GM19468 (cell line): ENCODE data around the gene DENND2A.
"Not testable (repeated sequence)": the region's sequence is repeated elsewhere in the genome, so short reads cannot be mapped to it uniquely, and the experiment has no call there.

Source experiments
- ATAC-seq: cut with Tn5 transposase; IDR thresholded peaks from one replicate; pipeline ENCODE4 v1.9.1; 2021; ENCODE audit warnings: mild to moderate bottlenecking, moderate library complexity, moderate number of reproducible peaks; ENCODE audit not compliant: unreplicated experiment; ENCODE audit errors: extremely low read depth

Gene DENND2A

GRCh38 chr7:140557069-140557468 lies 83.5 kb downstream of the DENND2A start:
- ATAC-seq: no peak

- not testable (repeated sequence) for ATAC-seq
Measured at GRCh38 chr7:140553236-140553635, 87.4 kb downstream of the DENND2A start.

DNA sequence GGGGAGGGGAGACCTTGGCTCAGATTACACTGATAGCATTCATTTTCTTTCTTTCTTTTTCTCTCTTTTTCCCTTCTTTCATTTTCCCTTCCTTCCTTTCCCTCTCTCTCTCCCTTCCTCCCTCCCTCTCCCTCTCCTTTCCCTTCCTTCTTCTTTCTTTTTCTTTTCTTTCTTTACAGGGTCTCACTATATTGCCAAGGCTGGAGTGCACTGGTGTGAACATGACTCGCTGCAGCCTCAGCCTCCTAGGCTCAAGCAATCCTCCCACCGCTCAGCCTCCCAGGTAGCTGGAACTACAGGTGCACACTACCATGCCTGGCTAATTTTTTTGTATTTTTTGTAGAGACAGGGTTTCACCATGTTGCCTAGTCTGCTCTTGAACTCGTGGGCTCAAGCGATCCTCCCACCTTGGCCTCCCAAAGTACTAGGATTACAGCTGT lies 88.4 kb downstream of the DENND2A start:
- no peak for ATAC-seq

GRCh38 chr7:140551355-140552239 lies 89.0 kb downstream of the DENND2A start:
- ATAC-seq: no peak

DNA sequence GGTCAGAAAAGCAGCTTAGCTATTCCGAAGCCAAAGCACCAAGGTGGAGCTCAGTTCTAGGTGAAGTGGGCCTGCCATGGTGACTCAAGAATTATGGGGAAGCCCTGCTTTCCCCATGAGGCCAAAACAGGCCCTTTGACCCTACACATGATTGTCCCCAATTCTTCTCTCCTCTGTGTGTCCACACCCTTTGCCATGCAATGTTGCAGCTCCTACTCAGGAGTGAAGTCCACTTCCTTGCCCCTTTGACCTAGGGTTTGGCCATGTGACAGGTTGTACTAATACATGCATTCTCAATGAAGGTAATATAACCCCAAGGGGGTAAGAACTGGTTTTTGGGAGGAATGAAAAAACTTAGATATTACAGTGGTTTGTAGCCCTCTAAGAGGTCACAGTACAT lies 93.7 kb downstream of the DENND2A start:
- no peak for ATAC-seq

- no peak for ATAC-seq
Measured at GRCh38 chr7:140544388-140544826, 96.2 kb downstream of the DENND2A start.

DNA sequence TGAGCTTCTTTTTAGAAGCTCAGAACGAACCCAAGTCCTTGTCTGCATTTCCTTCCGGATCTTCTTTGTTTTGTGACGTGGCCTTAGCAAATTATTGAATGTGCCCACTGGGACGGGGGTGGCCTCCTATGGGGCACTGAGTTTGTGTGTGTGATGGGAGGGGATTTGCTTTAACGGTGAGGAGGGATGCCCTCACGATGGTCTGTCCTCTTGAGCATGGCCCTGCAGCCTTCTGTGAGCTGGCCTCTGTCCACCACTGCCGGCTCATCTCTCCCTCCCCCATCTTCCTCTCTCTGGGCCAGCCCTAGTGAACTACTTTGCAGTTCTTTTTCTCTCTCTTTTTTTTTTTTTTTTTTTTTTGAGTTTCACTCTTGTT lies 98.4 kb downstream of the DENND2A start:
- ATAC-seq: no peak

DNA sequence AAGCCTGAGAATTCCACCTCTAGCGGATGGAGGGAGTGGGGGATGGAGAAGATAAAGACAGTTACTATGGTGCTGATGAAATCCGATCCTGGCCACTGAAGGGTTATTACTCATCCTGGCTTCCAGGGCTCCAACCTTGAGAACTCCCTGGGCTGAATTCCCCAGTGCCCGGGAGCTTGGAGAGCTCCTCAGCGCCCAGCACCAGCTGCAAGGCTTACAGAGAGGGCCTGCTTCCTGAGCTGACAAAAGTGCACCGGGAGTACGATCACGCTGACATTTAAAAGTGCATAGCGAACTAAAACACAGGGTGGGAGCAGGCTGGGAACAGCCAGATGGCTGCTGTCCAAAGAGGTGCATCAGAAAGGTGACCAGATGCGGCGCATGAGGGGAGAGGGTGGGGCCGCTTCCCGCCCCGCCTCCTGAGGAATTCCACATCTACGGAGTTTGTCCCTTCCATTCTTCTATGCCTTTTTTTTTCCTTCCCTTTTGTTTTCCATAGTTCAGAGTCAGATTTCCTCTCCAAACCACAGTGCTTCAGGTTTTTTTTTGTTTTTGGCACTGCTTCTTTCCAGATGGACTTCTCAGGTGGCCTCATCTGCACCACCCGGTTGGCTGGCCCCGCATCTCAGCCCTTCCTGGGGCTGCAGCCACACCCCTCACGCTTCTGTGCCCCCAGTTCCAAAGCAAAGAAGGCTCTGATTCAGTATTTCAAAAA lies 98.9 kb downstream of the DENND2A start:
- ATAC-seq: no peak

DNA sequence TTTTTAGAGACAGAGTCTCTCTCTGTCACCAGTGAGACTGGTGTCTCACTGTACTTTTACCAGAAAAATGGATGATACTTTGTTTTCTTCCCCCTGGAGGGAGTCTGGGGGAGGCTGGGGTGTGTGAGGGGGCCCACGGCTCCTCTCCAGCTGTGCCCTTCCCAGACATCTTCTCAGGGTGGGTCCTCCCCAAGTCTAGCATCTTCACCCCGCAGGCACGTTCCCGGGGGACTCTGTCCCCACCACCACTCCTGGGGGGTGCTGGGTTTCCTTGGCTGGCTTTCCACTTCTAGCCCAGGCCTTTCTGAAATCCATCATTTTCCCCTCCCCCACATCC lies 99.5 kb downstream of the DENND2A start:
- no peak for ATAC-seq

- no peak for ATAC-seq
Measured at GRCh38 chr7:140540136-140540777, 100.4 kb downstream of the DENND2A start.

DNA sequence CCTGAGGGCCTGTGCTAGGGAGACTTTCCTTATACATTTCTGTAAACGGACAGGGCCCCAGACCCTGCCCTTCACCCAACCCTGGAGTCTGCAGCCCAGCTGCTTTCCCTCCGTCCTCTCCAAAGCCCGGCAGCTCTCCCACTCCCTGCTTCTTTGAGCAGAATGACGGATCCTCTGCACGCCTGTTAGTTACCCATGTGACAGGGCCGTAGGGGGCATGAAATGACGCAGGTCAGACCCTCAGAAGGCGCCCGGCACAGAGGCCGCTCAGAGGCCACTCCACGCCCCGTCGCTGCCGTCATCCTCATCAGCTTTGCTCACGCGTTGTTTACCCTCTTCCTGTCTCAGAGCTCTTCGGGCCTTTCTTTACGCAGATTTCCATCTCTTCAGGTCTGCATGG lies 101.2 kb downstream of the DENND2A start:
- no peak for ATAC-seq

GRCh38 chr7:140537750-140538482 lies 102.7 kb downstream of the DENND2A start:
- no peak for ATAC-seq

DNA sequence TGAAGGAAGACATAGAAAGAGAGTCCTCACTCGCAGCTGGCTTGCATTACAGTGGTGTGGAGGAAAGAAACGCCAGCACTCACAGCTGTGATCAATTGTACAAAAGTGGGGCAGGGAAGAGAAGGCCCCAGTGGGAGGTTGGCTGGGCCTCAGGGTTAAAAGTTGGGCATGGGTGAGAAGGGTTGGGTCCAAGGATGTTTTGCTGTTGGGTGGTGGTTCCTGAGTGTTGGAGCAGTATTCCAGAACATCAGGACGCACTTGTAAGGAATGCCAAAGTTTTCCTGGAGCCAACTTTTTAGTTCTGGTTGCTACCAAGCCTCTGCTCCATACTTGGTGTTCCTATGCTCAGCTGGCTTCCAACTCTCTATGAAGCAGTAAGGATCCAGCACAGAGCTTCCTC lies 105.9 kb downstream of the DENND2A start:
- ATAC-seq: no peak

- ATAC-seq: no peak
Measured at GRCh38 chr7:140533394-140533872, 107.2 kb downstream of the DENND2A start.

DNA sequence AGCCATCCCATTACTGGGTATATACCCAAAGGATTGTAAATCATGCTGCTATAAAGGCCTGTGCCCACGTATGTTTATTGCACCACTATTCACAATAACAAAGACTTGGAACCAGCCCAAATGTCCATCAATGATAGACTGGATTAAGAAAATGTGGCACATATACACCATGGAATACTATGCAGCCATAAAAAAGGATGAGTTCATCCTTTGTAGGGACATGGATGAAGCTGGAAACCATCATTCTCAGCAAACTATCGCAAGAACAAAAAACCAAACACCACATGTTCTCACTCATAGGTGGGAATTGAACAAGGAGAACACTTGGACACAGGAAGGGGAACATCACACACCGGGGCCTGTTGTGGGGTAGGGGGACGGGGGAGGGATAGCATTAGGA lies 111.2 kb downstream of the DENND2A start:
- not testable (repeated sequence) for ATAC-seq

- ATAC-seq: no peak
Measured at GRCh38 chr7:140526787-140527664, 113.6 kb downstream of the DENND2A start.

- ATAC-seq: no peak
Measured at GRCh38 chr7:140526214-140526613, 114.4 kb downstream of the DENND2A start.

DNA sequence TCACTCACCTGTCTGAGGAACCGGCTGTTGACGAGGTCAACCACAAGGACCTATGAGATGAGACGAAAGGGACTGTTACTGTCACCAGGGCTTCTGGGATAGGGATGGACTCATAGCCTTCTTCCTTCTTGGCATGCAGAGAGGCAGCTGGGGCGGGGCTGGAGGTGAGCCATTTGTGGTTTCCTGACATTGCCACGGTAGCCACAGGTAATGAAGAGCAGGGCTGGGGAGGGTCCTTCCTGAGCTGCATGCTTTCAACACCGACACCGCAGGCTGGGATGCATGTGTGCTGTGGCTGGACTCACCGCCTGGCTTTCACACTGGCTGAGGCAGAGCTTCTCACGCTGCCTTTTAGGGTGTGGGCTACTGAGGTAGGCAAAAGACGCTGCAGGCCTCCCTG lies 114.9 kb downstream of the DENND2A start:
- ATAC-seq: no peak

DNA sequence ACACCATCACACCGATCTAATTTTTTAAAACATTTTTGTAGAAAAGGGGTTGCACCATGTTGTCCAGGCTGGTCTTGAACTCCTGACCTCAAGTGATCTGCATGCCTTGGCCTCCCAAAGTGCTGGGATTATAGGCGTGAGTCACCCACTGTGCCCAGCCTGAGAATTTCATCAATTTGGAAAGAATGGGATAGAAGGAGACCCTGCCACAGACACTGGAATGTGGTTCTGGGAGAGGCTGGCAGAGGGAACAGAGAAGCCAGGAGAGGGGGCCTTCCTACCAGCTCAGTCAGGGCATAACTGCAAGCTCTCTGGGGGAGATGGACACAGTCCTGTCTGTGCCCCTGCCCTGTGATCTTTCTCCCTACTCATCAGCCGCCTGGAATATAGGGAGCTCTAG lies 119.2 kb downstream of the DENND2A start:
- no peak for ATAC-seq
